Measurements from ENCODE around the gene S100A9.
"Not testable (repeated sequence)": the region's sequence is repeated elsewhere in the genome, so short reads cannot be mapped to it uniquely, and the experiment has no call there.

Gene S100A9

GRCh38 chr1:153318145-153318544, 39.5 kb upstream of the S100A9 start:
- 67% methylated on average over 7 of the region's 7 CpGs for WGBS
- not testable (repeated sequence) for H3K27me3 ChIP-seq (ENCODE audit: control insufficient read depth in 1 of 2, insufficient read depth in 1 of 2, low read length in 2 of 2); H4K8ac ChIP-seq (ENCODE audit: low read length); H3K14ac ChIP-seq (ENCODE audit: low read length in 2 of 2); H2AFZ ChIP-seq (ENCODE audit: low read depth, low read length); H4K91ac ChIP-seq (ENCODE audit: low read length); H3K18ac ChIP-seq (ENCODE audit: low read depth in 1 of 2, low read length in 2 of 2); H3K4me2 ChIP-seq (ENCODE audit: low read length, poor library complexity, severe bottlenecking); H2AK5ac ChIP-seq (ENCODE audit: low read length, severe bottlenecking); H3K4me3 ChIP-seq (ENCODE audit: insufficient read depth in 1 of 2, low read depth in 1 of 2, low read length in 2 of 2); H2BK5ac ChIP-seq (ENCODE audit: low read depth, low read length, poor library complexity, severe bottlenecking); H3K27ac ChIP-seq (ENCODE audit: low read length, poor library complexity, severe bottlenecking); H2BK12ac ChIP-seq (ENCODE audit: low read length in 2 of 2); H2BK120ac ChIP-seq (ENCODE audit: low read depth, low read length); H3K36me3 ChIP-seq (ENCODE audit: control insufficient read depth in 1 of 2, insufficient read depth in 2 of 2, low read depth in 1 of 2, low read length in 2 of 2); H2BK15ac ChIP-seq (ENCODE audit: low read depth, poor library complexity, severe bottlenecking); H3K23ac ChIP-seq (ENCODE audit: low read length in 2 of 2); H3K9ac ChIP-seq (ENCODE audit: low read length); H3K4ac ChIP-seq (ENCODE audit: low read depth in 1 of 2, low read length in 2 of 2); H3K79me1 ChIP-seq (replicated peaks; ENCODE audit: low read length, poor library complexity, severe bottlenecking); DNase-seq; H3K4me1 ChIP-seq (ENCODE audit: control insufficient read depth, insufficient read depth, low read depth, low read length)
- H3K9me3 ChIP-seq (ENCODE audit: control insufficient read depth, low read length): peaks cover 24% of the 10 kb centered on the region

- Histone ChIP-seq H2AFZ (ENCODE audit: low read depth, low read length) (no peak overlapping the region), H3K14ac (ENCODE audit: low read length in 2 of 2) (no peak overlapping the region), H2AK5ac (ENCODE audit: low read length, severe bottlenecking) (no peak overlapping the region), H2BK12ac (ENCODE audit: low read length in 2 of 2) (no peak overlapping the region), H3K9ac (ENCODE audit: low read length) (no peak overlapping the region), H3K4ac (ENCODE audit: low read depth in 1 of 2, low read length in 2 of 2) (no peak overlapping the region), H2BK5ac (ENCODE audit: low read depth, low read length, poor library complexity, severe bottlenecking) (no peak overlapping the region), H3K4me1 (ENCODE audit: control insufficient read depth, insufficient read depth, low read depth, low read length) (no peaks in the 10 kb centered on the region), H3K27ac (ENCODE audit: low read length, poor library complexity, severe bottlenecking) (no peak overlapping the region), H4K8ac (ENCODE audit: low read length) (no peak overlapping the region), H4K91ac (ENCODE audit: low read length) (no peak overlapping the region), H3K36me3 (ENCODE audit: control insufficient read depth in 1 of 2, insufficient read depth in 2 of 2, low read depth in 1 of 2, low read length in 2 of 2) (no peaks in the 10 kb centered on the region), H3K4me2 (ENCODE audit: low read length, poor library complexity, severe bottlenecking) (no peak overlapping the region), H3K27me3 (ENCODE audit: control insufficient read depth in 1 of 2, insufficient read depth in 1 of 2, low read length in 2 of 2) (no peaks in the 10 kb centered on the region), H3K23ac (ENCODE audit: low read length in 2 of 2) (no peak overlapping the region), H3K4me3 (ENCODE audit: insufficient read depth in 1 of 2, low read depth in 1 of 2, low read length in 2 of 2) (no peak overlapping the region), H3K79me1 (replicated peaks; ENCODE audit: low read length, poor library complexity, severe bottlenecking) (no peaks in the 10 kb centered on the region), H2BK120ac (ENCODE audit: low read depth, low read length) (no peak overlapping the region), H3K9me3 (ENCODE audit: control insufficient read depth, low read length) (peaks cover 44% of the 10 kb centered on the region), H2BK15ac (ENCODE audit: low read depth, poor library complexity, severe bottlenecking) (no peak overlapping the region), H3K18ac (ENCODE audit: low read depth in 1 of 2, low read length in 2 of 2) (no peak overlapping the region)
- no peak for DNase-seq
- WGBS: no CpG with 5 or more reads among the region's 1 CpG
Measured at GRCh38 chr1:153322568-153322967, 35.1 kb upstream of the S100A9 start.

DNA sequence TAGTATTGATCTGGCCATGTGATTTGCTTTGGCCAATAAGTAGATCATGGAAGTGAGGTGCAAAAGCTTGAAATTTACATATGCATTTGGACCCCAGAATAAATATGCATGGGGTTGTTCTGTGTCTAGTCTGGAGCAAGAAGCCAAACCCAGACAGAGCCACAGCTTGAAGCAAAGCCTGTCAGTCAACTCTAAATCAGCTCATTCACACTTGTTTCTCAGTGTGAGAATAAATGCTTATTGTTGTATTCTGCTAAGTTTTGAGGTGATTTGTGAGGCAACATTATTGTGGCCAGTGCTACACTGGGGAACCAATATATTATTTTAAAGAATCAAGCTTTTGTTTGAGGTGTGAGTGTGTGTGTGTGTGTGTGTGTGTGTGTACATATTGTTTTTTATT, 32.7 kb upstream of the S100A9 start:
- no peak for DNase-seq
- Histone ChIP-seq H4K8ac (ENCODE audit: low read length) (no peak overlapping the region), H3K14ac (ENCODE audit: low read length in 2 of 2) (no peak overlapping the region), H3K23ac (ENCODE audit: low read length in 2 of 2) (no peak overlapping the region), H4K91ac (ENCODE audit: low read length) (no peak overlapping the region), H3K18ac (ENCODE audit: low read depth in 1 of 2, low read length in 2 of 2) (no peak overlapping the region), H3K9me3 (ENCODE audit: control insufficient read depth, low read length) (peaks cover 44% of the 10 kb centered on the region), H3K4me2 (ENCODE audit: low read length, poor library complexity, severe bottlenecking) (no peak overlapping the region), H3K27ac (ENCODE audit: low read length, poor library complexity, severe bottlenecking) (no peak overlapping the region), H2AFZ (ENCODE audit: low read depth, low read length) (no peak overlapping the region), H3K4me3 (ENCODE audit: insufficient read depth in 1 of 2, low read depth in 1 of 2, low read length in 2 of 2) (no peak overlapping the region), H2BK15ac (ENCODE audit: low read depth, poor library complexity, severe bottlenecking) (no peak overlapping the region), H3K79me1 (replicated peaks; ENCODE audit: low read length, poor library complexity, severe bottlenecking) (no peaks in the 10 kb centered on the region), H2BK5ac (ENCODE audit: low read depth, low read length, poor library complexity, severe bottlenecking) (no peak overlapping the region), H3K27me3 (ENCODE audit: control insufficient read depth in 1 of 2, insufficient read depth in 1 of 2, low read length in 2 of 2) (no peaks in the 10 kb centered on the region), H2BK120ac (ENCODE audit: low read depth, low read length) (no peak overlapping the region), H3K4me1 (ENCODE audit: control insufficient read depth, insufficient read depth, low read depth, low read length) (no peaks in the 10 kb centered on the region), H2AK5ac (ENCODE audit: low read length, severe bottlenecking) (no peak overlapping the region), H2BK12ac (ENCODE audit: low read length in 2 of 2) (no peak overlapping the region), H3K9ac (ENCODE audit: low read length) (no peak overlapping the region), H3K36me3 (ENCODE audit: control insufficient read depth in 1 of 2, insufficient read depth in 2 of 2, low read depth in 1 of 2, low read length in 2 of 2) (no peaks in the 10 kb centered on the region), H3K4ac (ENCODE audit: low read depth in 1 of 2, low read length in 2 of 2) (no peak overlapping the region)

- Histone ChIP-seq H3K4me2 (ENCODE audit: low read length, poor library complexity, severe bottlenecking) (no peak overlapping the region), H3K23ac (ENCODE audit: low read length in 2 of 2) (no peak overlapping the region), H3K79me1 (replicated peaks; ENCODE audit: low read length, poor library complexity, severe bottlenecking) (no peaks in the 10 kb centered on the region), H2BK15ac (ENCODE audit: low read depth, poor library complexity, severe bottlenecking) (no peak overlapping the region), H3K9me3 (ENCODE audit: control insufficient read depth, low read length) (peaks cover 15% of the 10 kb centered on the region), H2AFZ (ENCODE audit: low read depth, low read length) (no peak overlapping the region), H4K8ac (ENCODE audit: low read length) (no peak overlapping the region), H4K91ac (ENCODE audit: low read length) (no peak overlapping the region), H2BK5ac (ENCODE audit: low read depth, low read length, poor library complexity, severe bottlenecking) (no peak overlapping the region), H3K4me1 (ENCODE audit: control insufficient read depth, insufficient read depth, low read depth, low read length) (no peaks in the 10 kb centered on the region), H3K4me3 (ENCODE audit: insufficient read depth in 1 of 2, low read depth in 1 of 2, low read length in 2 of 2) (no peak overlapping the region), H2BK12ac (ENCODE audit: low read length in 2 of 2) (no peak overlapping the region), H2BK120ac (ENCODE audit: low read depth, low read length) (no peak overlapping the region), H3K14ac (ENCODE audit: low read length in 2 of 2) (no peak overlapping the region), H3K9ac (ENCODE audit: low read length) (no peak overlapping the region), H3K27ac (ENCODE audit: low read length, poor library complexity, severe bottlenecking) (no peak overlapping the region), H3K4ac (ENCODE audit: low read depth in 1 of 2, low read length in 2 of 2) (no peak overlapping the region), H2AK5ac (ENCODE audit: low read length, severe bottlenecking) (no peak overlapping the region), H3K36me3 (ENCODE audit: control insufficient read depth in 1 of 2, insufficient read depth in 2 of 2, low read depth in 1 of 2, low read length in 2 of 2) (no peaks in the 10 kb centered on the region), H3K18ac (ENCODE audit: low read depth in 1 of 2, low read length in 2 of 2) (no peak overlapping the region), H3K27me3 (ENCODE audit: control insufficient read depth in 1 of 2, insufficient read depth in 1 of 2, low read length in 2 of 2) (peaks cover 0 to 20% of the 10 kb centered on the region in 2 experiments)
- 62% methylated on average over 1 of the region's 1 CpG for WGBS
- DNase-seq: no peak
Measured at GRCh38 chr1:153333902-153334301, 23.8 kb upstream of the S100A9 start.
